GM19455 (cell line): ENCODE data around the gene C7.
"Not testable (repeated sequence)": the region's sequence is repeated elsewhere in the genome, so short reads cannot be mapped to it uniquely, and the experiment has no call there.

Experiments
- ATAC-seq: cut with Tn5 transposase; IDR thresholded peaks from one replicate; pipeline ENCODE4 v1.9.1; 2021; ENCODE audit not compliant: unreplicated experiment

C7 gene

GRCh38 chr5:40909264-40909663, at the start of gene C7:
C7 (plus strand) TSS chr5:40909497; CDS start chr5:40909611, 114 bp downstream.
- ATAC-seq, result no peak

GRCh38 chr5:40860711-40861110, 48.6 kb upstream of the C7 start:
- ATAC-seq, result no peak

- not testable (repeated sequence) for ATAC-seq
These were observed 44.3 kb upstream of the C7 start for GRCh38 chr5:40865004-40865403.

GRCh38 chr5:40866844-40867243, 42.5 kb upstream of the C7 start:
- ATAC-seq, result no peak

- ATAC-seq, result no peak
These were observed 39.9 kb upstream of the C7 start for GRCh38 chr5:40869384-40869783.

- no peak for ATAC-seq
These were observed 38.1 kb upstream of the C7 start for GRCh38 chr5:40871177-40871576.

GRCh38 chr5:40872253-40872652, 37.0 kb upstream of the C7 start:
- ATAC-seq, result not testable (repeated sequence)

- no peak for ATAC-seq
These were observed 35.9 kb upstream of the C7 start for GRCh38 chr5:40873286-40873880.

- ATAC-seq, result no peak
These were observed 33.3 kb upstream of the C7 start for GRCh38 chr5:40875958-40876357.

GRCh38 chr5:40877371-40877988, 31.8 kb upstream of the C7 start:
- no peak for ATAC-seq

GRCh38 chr5:40879163-40879942, 29.9 kb upstream of the C7 start:
- no peak for ATAC-seq

- no peak for ATAC-seq
These were observed 27.0 kb upstream of the C7 start for GRCh38 chr5:40882291-40882690.

GRCh38 chr5:40883051-40883450, 26.2 kb upstream of the C7 start:
- not testable (repeated sequence) for ATAC-seq

- ATAC-seq, result not testable (repeated sequence)
These were observed 13.6 kb upstream of the C7 start for GRCh38 chr5:40895440-40896425.

GRCh38 chr5:40904205-40904993, 4.9 kb upstream of the C7 start:
- peak; percentile 79 for ATAC-seq

GRCh38 chr5:40904994-40905306, 4.3 kb upstream of the C7 start:
- no peak for ATAC-seq

GRCh38 chr5:40906351-40906751, 2.9 kb upstream of the C7 start:
- ATAC-seq, result no peak

GRCh38 chr5:40909723-40910122, 426 bp downstream of the C7 start:
- ATAC-seq, result no peak

GRCh38 chr5:40911266-40911665, 2.0 kb downstream of the C7 start:
- no peak for ATAC-seq

GRCh38 chr5:40914835-40915234, 5.5 kb downstream of the C7 start:
- no peak for ATAC-seq
